Kidney (tissue), 14 donors: ENCODE results near the gene MYH1. TPM values are rescaled to one million over a fixed set of nuclear protein-coding genes. Genes with fewer than 3 reads are reported as not detected.

Source experiments
- DNase-seq, 5 donors: peaks; one replicate each; pipeline ENCODE4 v3.0.0-alpha.2; 2013 to 2020
- FAIRE-seq: peaks from 2 replicates; lab custom pipeline; 2012; peaks lifted over from hg19 to GRCh38; lab: Jason Lieb, UNC
- H3K27ac ChIP-seq, 2 donors: one replicate each; pipeline ENCODE4 v1.7.0; 2013; ENCODE audit warnings: low read depth in 2 of 2, low read length in 2 of 2, inconsistent platforms in 1 of 2
- H3K27me3 ChIP-seq: one replicate; pipeline ENCODE4 v1.7.1; 2013; ENCODE audit warnings: low read length, inconsistent platforms; ENCODE audit not compliant: control insufficient read depth, insufficient read depth
- H3K36me3 ChIP-seq, 3 donors: one replicate each; pipeline versions ENCODE4 v1.7.0 to v1.7.1; 2013; ENCODE audit warnings: low read length in 3 of 3, control low read depth in 1 of 3, inconsistent platforms in 1 of 3; ENCODE audit not compliant: insufficient read depth in 3 of 3, control insufficient read depth in 2 of 3
- H3K4me1 ChIP-seq, 3 donors: one replicate each; pipeline versions ENCODE4 v1.7.0 to v1.7.1; 2013; ENCODE audit warnings: low read length in 3 of 3, inconsistent platforms in 1 of 3, low read depth in 1 of 3; ENCODE audit not compliant: control insufficient read depth in 2 of 3, insufficient read depth in 2 of 3
- H3K4me3 ChIP-seq, 3 donors: one replicate each; pipeline versions ENCODE4 v1.7.0 to v1.8.1; 2013; ENCODE audit warnings: low read length in 3 of 3, control low read depth in 1 of 3, inconsistent platforms in 1 of 3
- H3K9ac ChIP-seq, 3 donors: one replicate each; pipeline versions ENCODE4 v1.7.0 to v1.7.1; 2013; ENCODE audit warnings: low read length in 3 of 3, control low read depth in 1 of 3, inconsistent platforms in 1 of 3
- H3K9me3 ChIP-seq, 3 donors: one replicate each; pipeline versions ENCODE4 v1.7.0 to v1.7.1; 2013; ENCODE audit warnings: low read length in 3 of 3, control low read depth in 1 of 3, inconsistent platforms in 1 of 3; ENCODE audit not compliant: control insufficient read depth in 2 of 3, insufficient read depth in 1 of 3
- CTCF ChIP-seq: IDR thresholded peaks from 3 replicates; pipeline ENCODE4 v1.5.1; 2012; ENCODE audit warnings: mild to moderate bottlenecking, moderate library complexity, borderline replicate concordance; ENCODE audit not compliant: insufficient read depth; ENCODE audit errors: extremely low read depth
- intact Hi-C: fragments of 100-400 bp; cut with DNase I; formaldehyde crosslinking; loops from one replicate; pipeline ENCODE4 v1.11.1; 2022
- polyA plus RNA-seq: library from polyadenylated mRNA; stranded (reverse); fragments of 350-450 nt; fragmentation: Illumina TruSeq; extraction: RNeasy Lipid Tissue Mini Kit (QIAGEN cat#74804); gene quantifications from one replicate; pipeline ENCODE4 v1.2.3, GENCODE V29; 2014; ENCODE audit warnings: low read depth, low replicate concordance; ENCODE audit not compliant: insufficient read depth
- total RNA-seq: library from RNA; stranded (reverse); fragmentation: NEBNext Ultra II Directional; extraction: Animal tissue kit (Norgen Biotek cat#: 25700); gene quantifications from one replicate; pipeline ENCODE4 v1.2.1, GENCODE V29; 2021
- donor health status: control.
- donor health status: control.
- donor health status: control.
- donor health status: control.
- donor health status: control.
- donor health status: DM: yes; HTN: yes; CAD: no.
- donor health status: Normal renal cell carcinoma (clear cell type).

MYH1 gene
- total and polyA plus RNA-seq, 2 donors from 2014 or later: not detected

DNA sequence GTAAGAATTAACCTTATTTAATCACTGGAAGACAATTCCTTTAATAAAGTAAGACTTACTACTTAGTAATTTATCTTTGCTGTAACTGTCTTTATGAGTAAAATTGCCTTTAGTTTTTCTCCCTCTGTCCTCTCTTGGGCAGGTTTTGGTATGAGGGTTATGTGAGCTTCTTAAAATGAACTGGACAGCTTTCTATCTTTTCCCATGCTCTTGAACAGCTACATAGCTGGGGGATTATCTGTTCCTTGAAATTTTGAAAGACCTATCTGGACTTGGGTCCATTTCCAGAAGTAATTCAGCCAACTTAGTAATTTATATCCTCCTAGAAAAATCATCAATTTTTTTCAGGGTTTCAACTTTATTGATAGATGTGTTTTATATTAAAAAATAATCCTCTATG, 3.6 kb upstream of the MYH1 start:
- Histone ChIP-seq H3K4me1 (no peaks in the 10 kb centered on the region), H3K36me3 (no peaks in the 10 kb centered on the region), H3K9ac (no peak overlapping the region), H3K27ac (no peak overlapping the region), H3K9me3 (peaks cover 0 to 3% (median 0%) of the 10 kb centered on the region in 3 donors), H3K27me3 (no peaks in the 10 kb centered on the region), H3K4me3 (no peak overlapping the region)
- FAIRE-seq (no peak), DNase-seq (no peak)
- intact Hi-C loops: no loop called here
- TF ChIP-seq CTCF: no peak

DNA sequence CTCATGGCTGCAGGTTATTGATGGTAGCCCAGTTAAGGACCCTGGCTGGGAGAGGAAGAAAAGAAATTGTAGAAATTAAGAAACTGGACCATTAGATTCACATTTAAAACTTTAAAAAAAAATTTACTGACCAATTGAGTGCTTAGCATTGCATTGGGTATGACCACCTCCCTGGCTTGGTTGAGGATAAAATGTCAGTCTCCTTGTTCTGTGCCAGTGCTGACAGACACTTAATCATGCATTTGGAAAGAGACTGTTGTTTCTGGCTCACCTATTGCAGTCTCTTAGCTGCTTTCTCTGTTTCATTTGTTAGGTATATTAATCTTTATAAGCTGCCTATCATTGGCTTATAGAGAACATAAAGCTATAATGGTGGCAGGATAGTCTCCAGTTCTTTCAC, 1.7 kb downstream of the MYH1 start:
- intact Hi-C loops: no loop called here
- no peaks in the 10 kb centered on the region for H3K36me3 ChIP-seq
- H3K9ac ChIP-seq: no peak overlapping the region
- FAIRE-seq (no peak), DNase-seq (no peak)
- H3K27me3 ChIP-seq: no peaks in the 10 kb centered on the region
- no peaks in the 10 kb centered on the region for H3K9me3 ChIP-seq
- no peak overlapping the region for H3K27ac ChIP-seq
- no peak for TF ChIP-seq CTCF
- H3K4me3 ChIP-seq: no peak overlapping the region
- no peaks in the 10 kb centered on the region for H3K4me1 ChIP-seq

DNA sequence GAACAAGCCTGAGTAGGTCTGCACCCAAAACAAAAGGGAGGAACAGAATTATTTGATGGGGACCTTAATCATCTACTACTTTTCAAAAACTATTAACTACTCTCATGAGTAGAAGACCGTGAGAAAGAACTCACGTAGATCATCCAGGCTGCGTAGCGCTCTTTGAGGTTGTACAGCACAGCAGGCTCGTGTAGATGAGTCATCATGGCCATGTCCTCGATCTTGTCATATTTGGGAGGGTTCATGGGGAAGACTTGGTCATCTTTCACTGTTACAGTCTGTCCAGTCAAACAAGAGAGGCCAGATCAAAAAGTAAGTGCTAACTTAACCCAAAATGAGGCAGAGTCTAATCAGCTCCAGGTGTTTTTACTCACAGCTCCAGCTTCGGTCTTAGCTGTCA, 2.3 kb downstream of the MYH1 start:
- FAIRE-seq: no peak

More for the DNA sequence above, 2.3 kb downstream of the MYH1 start:
- H3K27me3 ChIP-seq: no peaks in the 10 kb centered on the region
- H3K9ac ChIP-seq: no peak overlapping the region
- no peak overlapping the region for H3K4me3 ChIP-seq
- intact Hi-C loops: no loop called here
- H3K9me3 ChIP-seq: no peaks in the 10 kb centered on the region
- TF ChIP-seq CTCF: no peak
- no peak overlapping the region for H3K27ac ChIP-seq
- H3K36me3 ChIP-seq: no peaks in the 10 kb centered on the region
- DNase-seq: no peak
- no peaks in the 10 kb centered on the region for H3K4me1 ChIP-seq
